SHP77 (cell line): Measurements from ENCODE around the gene NDST1.

Experiments
- DNase-seq, 2 experiments: peaks; one replicate each; lab custom pipeline; 2025; lab: John Stamatoyannopoulos, UW

Gene NDST1

GRCh38 chr5:150588596-150588890 is 80.6 kb downstream of the NDST1 start:
- DNase-seq = no peak

GRCh38 chr5:150589862-150590601 is 82.1 kb downstream of the NDST1 start:
- peak in 1 of 2 experiments; percentile 2 for DNase-seq

- DNase-seq = no peak
Observed at GRCh38 chr5:150590979-150591695, 83.2 kb downstream of the NDST1 start.

- no peak for DNase-seq
Observed at GRCh38 chr5:150593593-150593992, 85.7 kb downstream of the NDST1 start.

GRCh38 chr5:150593996-150594395 is 86.1 kb downstream of the NDST1 start:
- DNase-seq = no peak

GRCh38 chr5:150595466-150596031 is 87.6 kb downstream of the NDST1 start:
- no peak for DNase-seq

GRCh38 chr5:150596313-150596712 is 88.4 kb downstream of the NDST1 start:
- DNase-seq = no peak

GRCh38 chr5:150596826-150597225 is 88.9 kb downstream of the NDST1 start:
- no peak for DNase-seq

- no peak for DNase-seq
Observed at GRCh38 chr5:150598006-150598405, 90.1 kb downstream of the NDST1 start.

GRCh38 chr5:150598821-150599273 is 90.9 kb downstream of the NDST1 start:
- DNase-seq = no peak

GRCh38 chr5:150599281-150599680 is 91.3 kb downstream of the NDST1 start:
- no peak for DNase-seq

GRCh38 chr5:150599917-150600511 is 92.1 kb downstream of the NDST1 start:
- peak; percentile 65 to 69 for DNase-seq

GRCh38 chr5:150600616-150601490 is 92.9 kb downstream of the NDST1 start:
- DNase-seq = peak in 1 of 2 experiments; percentile 3

- no peak for DNase-seq
Observed at GRCh38 chr5:150601491-150602345, 93.8 kb downstream of the NDST1 start.

- no peak for DNase-seq
Observed at GRCh38 chr5:150603052-150603451, 95.1 kb downstream of the NDST1 start.

GRCh38 chr5:150603491-150603890 is 95.6 kb downstream of the NDST1 start:
- no peak for DNase-seq

- DNase-seq = no peak
Observed at GRCh38 chr5:150604010-150604409, 96.1 kb downstream of the NDST1 start.

GRCh38 chr5:150604894-150605440 is 97.0 kb downstream of the NDST1 start:
- DNase-seq = no peak

- DNase-seq = no peak
Observed at GRCh38 chr5:150605546-150605945, 97.6 kb downstream of the NDST1 start.

- DNase-seq = no peak
Observed at GRCh38 chr5:150606476-150606875, 98.5 kb downstream of the NDST1 start.

- no peak for DNase-seq
Observed at GRCh38 chr5:150607105-150607504, 99.2 kb downstream of the NDST1 start.
